GM21367 (cell line): ENCODE results near the gene RNF167.

Experiments used
- ATAC-seq: cut with Tn5 transposase; IDR thresholded peaks from one replicate; pipeline ENCODE4 v1.9.1; 2021; ENCODE audit not compliant: unreplicated experiment

The RNF167 gene

DNA sequence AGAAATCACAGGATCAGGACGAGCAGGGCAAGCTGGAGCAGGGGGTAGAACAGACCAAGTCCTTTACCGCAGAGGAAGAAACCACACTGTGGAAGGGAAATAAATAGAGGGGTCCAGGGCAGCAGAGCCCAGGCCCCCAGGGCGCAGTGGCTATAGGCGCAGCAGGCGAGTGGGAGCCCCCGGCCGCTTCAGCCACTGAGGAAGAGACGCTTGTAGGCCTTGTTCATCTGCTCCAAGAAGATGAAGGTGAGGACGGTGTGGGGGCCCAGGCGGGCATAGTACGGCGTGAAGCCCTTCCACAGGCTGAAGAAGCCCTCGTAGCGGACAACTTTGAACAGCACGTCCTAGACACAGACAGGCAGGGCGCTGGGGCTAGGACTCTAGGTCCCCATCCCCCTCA, 2.5 kb upstream of the RNF167 start:
- no peak for ATAC-seq

DNA sequence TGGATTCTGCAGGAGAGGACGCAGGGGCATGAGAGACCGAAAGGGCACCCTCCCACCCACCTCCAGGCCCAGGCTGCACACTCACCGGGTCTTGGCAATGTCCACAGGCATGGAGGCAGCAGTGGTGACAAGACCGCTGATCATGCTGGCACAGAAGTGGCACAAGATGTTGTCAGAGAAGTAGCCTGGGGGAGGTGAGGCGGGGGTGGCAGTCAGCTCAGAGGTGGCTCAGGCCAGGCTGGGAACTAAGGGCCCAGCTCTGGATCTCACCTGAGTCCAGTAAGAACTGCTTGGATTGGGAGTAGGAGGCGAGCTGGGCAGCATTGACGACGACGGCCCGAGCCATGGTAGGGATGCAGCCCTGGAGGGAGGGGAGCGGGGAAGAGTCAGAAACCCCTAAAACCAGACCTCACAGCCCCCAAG, 2.0 kb upstream of the RNF167 start:
- ATAC-seq = no peak

DNA sequence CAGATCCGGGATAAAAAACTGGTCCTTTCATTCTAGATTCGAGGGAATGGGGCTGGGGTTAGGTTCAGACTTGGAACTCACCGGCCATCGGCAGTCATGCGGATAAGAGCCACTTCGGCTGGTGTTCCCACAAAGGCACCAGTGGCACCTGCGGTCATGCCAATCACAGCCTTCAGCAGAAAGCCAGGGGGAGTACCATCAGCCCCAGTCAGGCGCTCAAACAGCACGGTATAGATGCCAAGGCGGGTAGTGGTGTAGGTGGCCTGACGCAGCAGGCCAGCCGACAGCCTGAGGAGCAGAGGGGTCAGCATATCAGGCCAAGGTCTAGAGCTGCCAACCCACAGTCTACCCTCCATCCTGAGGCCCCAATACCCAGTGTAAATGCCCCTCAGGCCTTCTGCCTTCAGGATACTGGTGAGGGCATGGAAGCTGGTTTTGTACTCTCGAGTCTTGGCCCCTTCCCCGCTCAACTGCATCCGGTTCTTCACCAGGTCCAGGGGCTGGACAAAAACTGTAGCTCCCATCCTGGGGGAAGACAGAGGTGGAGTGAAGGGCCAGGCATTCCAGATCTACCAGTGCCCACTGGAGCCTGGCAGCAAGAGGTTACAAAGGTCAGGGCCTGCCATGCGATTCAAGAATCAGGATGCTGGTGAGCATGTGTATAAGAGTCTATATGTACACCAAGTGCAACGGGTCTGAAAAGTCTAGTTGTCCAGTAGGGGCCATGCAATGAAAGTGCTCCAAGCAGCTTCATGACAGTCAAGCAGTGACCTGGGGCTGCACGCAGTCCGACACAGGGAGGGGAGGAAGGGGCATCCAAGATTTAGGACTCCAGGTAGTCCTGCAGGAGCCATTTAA, 1.2 kb upstream of the RNF167 start:
- no peak for ATAC-seq

DNA sequence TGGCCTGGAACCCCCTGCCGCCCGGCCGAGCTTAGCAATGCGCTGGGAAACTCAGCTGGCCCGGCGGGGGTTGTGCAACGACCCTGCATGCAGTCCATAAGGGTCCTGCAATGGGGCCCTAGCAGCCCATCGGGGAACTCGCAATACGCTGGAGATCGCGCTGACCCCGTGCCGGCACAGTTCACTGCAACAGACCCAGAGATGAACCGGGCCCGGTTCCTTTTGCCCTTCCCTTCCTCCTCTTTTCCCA, 597 bp upstream of the RNF167 start:
- ATAC-seq = no peak

DNA sequence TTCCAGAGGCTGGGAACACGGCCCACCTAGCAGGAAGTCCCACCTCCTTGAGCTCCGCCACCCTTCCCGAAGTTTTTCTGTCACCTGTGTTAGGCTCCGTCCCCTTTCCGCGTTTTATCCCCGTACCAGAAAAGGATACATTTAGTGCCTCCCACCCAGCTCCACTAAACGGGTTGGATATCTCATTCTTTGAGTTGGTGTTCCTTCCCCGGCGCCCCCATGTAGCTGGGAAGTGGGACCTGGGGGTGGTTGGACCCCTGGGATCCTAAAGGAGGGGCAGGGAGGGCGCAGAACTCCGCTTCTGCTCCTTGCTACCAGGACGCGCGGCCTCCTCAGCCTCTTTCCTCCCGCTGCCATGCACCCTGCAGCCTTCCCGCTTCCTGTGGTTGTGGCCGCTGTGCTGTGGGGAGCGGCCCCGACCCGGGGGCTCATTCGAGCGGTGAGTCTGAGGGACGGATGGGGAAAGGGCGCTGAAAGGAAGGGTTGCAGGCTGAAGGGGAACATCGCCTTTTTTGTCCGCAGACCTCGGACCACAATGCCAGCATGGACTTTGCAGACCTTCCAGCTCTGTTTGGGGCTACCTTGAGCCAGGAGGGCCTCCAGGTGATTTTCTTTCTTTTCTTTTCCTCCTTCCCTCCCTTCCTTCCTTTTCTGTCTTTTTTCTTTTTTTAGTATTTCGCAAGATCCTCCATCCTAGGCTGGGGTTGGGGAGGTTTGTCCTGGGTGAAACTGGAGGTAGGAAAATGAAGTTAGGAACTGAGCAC, 669 bp downstream of the RNF167 start:
- no peak for ATAC-seq

DNA sequence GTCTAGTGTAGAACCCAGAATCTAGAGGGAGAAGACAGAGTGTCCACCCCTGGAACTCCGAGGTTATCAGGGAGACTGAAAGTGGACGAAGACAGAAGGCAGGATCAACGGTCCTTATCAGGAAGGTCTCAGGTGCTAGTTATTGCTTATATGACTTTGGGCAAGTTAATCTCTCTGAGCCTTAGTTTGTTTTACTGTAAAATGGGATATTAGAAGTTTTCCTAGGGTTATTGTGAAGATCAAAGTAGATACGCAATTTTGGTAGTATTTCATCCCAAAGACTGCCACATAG, 1.2 kb downstream of the RNF167 start:
- ATAC-seq = no peak

DNA sequence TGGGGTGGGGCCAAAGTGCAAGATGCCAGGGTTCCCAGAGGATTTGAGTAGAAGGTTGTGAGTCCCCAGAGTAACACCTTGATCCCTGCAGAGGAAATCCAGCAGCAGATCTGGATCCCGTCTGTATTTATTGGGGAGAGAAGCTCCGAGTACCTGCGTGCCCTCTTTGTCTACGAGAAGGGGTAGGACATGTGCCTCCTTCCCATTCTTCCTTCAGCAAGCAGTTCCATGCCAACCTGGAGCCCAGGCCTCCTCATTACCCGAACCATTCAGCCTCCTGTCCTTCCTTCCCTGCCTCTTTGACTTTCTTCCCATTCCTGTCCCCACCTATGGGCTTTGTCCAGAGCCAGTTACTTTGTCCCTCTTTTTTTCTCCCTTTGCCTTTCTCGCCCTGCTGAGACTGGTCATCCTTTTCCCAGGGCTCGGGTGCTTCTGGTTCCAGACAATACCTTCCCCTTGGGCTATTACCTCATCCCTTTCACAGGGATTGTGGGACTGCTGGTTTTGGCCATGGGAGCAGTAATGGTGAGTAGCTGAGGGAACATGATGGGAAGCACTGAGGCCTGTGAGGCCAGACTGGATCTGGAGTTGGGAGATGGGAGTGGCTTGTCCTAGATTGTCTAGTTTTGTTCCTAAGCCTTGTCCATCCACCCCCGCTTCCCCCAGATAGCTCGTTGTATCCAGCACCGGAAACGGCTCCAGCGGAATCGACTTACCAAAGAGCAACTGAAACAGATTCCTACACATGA, 2.9 kb downstream of the RNF167 start:
- ATAC-seq = no peak

DNA sequence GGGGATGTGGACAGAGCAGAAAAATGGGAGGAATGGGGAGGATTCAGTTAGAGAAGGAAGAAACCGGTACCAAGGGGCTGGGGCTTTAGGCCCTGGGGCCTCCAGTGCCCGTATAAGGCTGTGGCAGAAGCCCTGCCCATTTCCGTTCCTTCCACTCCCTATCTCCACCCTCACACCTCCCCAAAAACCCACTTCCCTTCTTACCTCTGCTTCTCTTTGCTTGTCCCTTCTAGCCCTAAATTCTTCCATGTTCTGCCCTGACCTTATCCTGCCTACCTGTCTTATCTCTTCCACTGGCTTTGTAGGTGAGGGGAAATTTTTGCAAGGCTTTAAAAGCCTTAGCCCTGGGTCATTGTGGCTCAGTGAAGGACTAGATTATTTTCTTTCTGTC, 4.1 kb downstream of the RNF167 start:
- ATAC-seq = no peak

DNA sequence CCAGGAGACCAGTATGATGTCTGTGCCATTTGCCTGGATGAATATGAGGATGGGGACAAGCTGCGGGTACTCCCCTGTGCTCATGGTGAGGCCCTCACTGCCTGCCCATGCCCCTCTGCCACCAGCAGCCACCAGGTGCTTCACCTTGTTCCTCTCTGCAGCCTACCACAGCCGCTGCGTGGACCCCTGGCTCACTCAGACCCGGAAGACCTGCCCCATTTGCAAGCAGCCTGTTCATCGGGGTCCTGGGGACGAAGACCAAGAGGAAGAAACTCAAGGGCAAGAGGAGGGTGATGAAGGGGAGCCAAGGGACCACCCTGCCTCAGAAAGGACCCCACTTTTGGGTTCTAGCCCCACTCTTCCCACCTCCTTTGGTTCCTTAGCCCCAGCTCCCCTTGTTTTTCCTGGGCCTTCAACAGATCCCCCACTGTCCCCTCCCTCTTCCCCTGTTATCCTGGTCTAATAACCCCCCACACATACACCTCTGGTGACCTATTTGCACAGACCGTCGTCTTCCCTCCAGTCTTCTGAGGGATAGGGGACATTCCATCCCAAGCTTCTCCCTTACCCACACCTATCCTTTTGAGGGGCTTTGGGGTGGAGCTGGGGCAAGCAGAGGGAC, 4.6 kb downstream of the RNF167 start:
- ATAC-seq = no peak

DNA sequence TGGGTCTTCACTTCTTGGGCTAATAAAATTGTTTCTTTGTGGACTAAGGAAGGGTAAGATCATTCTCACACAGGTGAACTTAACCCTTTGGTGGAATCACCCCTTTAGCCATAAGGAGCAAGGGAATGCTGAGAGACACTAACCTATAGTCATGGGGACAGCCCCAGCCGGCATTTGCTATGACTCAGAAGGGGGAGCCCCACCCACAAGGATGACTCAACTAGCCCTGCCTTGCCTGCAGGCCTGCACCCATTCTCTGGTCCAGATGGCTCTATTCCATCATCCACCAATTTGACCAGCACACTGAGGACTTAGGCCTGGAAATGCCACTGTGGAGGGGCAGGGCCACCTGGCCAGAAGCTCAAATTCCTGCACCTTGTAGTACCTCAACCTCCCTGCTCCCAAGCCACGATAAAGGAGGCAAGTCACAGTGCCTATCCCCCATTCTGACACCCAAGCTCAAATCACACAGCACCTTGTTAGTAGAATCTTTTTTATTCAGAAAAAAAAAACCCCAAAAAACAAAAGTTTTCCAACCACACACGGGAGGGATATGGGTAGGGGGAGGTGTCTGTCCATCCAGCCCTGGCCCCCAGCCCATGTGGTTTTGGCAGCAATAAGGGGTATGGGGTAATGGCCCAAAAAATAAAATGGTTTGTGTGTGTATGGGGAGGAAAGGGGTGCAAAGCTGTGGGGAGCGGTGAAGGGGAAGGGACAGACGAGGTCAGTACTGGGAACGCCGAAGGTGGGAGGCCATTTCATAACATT, 5.3 kb downstream of the RNF167 start:
- no peak for ATAC-seq

DNA sequence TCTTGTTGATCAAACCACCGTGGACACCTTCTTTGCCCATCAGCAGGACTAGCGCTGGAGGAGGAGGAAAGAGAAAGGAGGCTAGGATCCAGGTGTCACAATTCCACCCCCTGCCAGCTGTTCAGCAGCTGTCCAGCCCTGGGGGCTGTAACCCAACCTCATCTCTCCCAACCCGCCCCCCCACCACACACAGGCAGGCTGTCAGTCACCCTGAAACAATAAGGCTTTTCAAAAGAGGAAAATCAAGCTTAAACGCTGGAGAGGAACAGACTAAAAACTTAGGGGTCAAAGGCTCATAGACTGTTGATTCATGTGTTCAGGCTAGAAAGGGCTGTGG, 5.8 kb downstream of the RNF167 start:
- ATAC-seq = no peak

DNA sequence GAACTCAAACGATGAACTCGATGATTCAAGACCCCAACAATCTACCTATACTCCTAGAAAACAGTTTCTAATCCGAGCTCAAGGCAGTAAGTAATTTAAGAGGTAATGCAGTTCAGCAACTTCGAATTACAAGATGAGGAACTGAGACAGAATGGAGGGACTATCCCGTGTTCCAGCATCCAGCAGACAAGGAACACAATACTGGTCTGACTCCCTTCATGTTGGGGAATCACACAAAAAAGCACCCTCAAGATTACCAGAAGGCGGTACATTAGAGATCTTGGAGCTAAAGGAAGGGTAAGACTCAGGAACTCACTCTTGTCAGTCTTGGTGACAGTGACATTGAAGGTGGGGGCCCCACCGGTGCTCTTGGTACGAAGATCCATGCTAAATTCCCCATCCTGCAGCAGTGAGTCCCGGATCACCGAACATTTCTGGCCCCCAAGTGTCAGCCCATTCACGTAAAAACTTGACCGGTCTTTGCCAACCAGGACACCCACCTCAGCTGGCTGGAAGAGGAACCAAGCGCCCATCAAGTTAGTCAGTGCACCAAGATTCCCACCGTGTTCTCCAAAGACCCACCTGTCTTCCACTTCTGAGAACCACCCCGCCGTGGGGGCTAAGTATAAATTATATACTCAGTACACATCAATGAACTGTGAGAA, 6.4 kb downstream of the RNF167 start:
- no peak for ATAC-seq

DNA sequence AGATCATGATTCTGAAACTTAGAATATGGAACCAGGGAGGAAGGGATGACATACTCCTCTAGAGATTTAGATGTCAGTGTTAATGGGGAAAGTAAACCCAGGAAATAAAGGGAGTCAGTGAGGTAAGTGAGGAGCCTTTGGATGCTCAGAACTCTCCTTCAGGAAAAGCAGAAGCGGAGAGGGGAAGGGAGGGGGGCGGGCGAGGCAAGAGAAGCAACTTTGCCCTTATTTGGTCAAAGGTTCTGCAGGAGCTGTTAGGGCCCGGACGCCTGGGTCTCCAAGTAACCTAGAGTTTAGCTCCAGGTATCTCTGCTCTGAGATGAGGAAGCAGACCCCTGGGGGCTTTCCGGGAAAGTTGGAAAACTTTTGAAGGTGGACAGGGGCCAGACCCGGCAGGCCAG, 6.9 kb downstream of the RNF167 start:
- no peak for ATAC-seq

DNA sequence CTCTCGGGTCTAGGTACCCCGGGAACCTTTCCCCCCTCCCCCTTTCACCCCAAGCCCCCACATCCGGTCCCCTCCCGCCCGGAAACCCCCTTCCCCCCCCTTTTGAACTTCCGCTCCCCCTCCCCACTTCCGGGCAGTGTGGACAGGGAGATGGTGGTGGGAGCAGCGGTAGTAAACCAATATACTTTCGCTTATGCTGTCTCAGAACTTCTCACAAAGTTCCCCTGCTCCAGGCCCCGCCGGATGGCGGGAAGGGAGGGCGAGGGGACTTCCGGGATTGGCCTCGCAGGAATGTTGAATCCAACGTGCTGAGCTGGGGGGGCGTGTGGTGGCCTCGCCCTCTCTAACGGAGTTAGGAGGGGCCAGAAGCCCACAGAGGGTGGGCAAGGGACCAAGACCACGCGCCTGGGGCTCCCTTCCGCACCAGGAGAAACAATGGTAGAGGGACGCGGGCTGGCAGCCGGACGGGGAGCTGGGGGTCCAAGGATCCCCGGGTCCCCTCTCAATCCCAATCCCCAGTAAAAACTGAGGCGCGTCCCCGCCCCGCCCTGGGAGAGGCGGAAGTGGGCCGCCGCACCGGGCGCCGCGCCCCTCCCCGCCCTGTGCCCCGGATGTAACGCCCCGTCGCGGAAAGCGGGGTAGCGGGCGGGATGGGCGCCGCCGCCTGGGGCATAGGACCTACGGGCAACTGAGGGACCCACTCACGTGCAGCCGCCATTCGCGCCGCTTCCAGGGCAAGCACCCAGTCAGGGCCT, 7.5 kb downstream of the RNF167 start:
- ATAC-seq = no peak

DNA sequence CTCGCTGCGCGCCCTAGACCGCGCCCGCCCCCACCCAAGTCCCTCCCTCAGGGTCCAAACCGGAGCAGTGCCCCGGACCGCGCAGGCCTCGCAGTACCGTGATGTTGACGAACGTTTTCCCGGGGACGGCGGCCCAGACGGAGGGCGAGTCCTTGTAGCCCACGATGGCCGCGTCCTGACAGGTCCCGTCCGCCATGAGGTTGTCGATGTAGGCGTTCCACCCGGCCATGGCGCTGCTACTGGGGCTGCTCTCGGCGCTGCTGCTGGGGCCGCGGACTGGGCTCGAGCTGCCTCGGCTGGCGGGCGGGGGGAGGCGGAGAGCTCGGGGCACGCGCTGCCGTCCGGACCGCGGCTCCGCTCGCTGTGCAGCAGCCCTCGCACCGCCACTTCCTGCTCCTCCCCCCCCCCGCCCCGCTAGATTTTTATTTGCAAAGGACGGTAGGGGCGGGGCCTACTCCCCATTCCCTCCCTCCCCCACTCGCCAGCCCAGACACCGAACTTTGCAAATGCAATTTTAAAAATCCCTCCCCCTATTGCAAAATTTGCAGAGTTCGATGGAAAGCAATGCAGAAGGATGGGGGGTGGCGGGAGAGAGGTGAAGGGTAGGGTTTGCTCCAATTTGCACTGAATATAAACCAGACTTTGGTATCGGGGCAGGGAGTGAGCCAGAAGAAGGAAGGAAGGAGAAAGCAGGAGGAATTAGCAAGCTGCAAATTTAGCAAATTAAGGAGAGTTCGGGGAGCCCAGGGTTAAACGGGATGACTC, 8.3 kb downstream of the RNF167 start, which contains the start of gene PFN1:
PFN1 (minus strand) TSS at position 365 of the 765 bp plus-strand sequence; CDS start at position 229, 136 bp downstream.
- no peak for ATAC-seq

DNA sequence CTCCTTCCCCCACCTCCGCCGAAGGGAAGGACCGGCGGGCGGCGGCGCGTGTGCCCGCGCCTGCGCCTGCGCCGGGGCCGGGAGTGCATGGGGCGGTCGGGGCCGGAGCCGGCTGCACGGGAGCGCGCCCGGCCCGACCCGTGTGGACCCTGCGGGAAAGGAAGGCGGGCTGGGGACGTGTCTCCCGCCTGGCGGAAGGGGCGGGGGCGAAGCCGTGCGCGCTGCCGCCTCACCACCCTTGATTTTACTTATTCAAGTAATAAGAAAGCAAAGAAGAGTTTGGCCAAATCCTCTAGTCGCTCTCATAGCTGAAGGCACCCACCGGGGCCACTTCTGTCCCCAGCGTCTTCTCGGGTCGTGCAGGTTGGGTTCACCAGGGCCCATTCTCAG, 8.9 kb downstream of the RNF167 start:
- no peak for ATAC-seq

DNA sequence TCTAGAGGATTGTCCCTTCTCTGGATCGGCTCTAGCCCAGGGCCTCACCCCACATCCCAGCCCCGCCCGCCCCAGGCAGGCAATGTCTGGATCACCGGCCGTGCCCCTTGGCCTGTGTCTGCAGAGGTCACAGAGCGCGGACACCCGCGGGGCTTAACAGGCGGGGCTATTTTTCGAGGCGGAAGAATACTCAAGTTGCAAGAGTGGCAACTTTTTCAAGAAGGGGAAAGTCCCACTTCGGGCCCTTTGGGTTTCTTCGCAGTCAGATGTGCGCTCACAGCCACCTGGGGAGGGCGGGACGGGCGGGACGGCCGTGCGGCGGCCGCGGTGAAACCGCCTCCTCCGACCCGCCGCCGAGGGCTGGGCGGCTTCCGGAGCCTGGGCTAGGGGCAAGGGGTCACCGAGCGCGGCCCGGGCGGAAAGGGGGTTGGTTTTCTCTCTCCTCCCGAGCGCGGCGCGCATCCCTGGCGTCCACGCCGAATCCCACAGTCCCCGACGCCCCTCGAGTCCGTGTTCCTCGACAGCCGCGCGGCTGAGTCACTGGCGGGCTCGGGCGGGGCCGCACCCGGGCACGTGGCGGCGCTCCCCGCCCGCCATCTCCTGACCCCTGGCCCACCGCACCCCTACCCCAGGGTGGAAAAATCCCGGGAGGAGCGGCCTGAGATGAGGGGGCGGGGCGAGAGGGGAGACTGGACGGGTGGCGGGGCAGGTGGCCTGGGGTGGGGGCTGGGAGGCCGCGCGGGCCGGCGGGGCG, 9.4 kb downstream of the RNF167 start:
- ATAC-seq = no peak

DNA sequence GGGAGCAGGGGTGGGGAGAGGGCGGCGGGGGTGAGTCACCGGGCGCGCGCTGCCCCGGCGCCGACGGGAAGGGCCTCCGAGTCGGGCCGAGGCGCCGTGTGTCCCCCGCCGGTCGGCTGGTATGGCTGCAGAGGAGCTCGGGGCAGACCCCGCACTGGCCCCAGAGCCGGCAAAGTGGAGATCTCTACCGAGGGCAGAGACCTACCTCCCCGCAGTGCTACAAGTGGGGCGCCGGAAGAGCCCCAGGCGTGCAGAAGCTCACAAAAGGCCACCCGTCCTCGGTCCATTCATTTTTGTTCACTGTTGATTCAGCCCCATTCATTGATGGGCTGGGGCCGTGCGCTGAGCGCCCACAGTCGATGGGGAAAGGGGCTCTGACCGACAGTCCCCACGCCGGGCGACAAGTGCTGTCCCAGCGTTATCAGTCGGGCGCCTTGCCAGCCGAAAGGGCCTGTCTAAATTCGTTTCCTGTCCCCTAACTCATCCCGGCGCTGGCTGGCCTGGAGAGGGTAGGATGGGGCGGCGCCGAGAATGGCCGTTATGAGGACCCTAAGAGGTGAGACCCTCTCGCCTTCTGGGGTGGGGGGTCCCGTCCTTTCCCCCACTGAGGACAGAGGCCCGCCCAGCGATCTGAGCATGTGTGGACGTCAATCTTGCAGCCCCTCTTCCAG, 10.1 kb downstream of the RNF167 start:
- no peak for ATAC-seq
